Heart left ventricle (tissue), 13 donors: ENCODE results near the gene ADAM29.

Experiments used
- CTCF ChIP-seq, 12 donors: fragments of 200-600 bp; sonication (generic) in 4 of 12; IDR thresholded peaks; one replicate each; pipeline versions ENCODE4 v1.5.0 to v1.8.0; 2018 to 2022; ENCODE audit warnings: antibody characterized with exemption in 12 of 12, mild to moderate bottlenecking in 5 of 12
- POLR2A ChIP-seq, 2 donors: fragments of 450-650 bp; IDR thresholded peaks; one replicate each; pipeline ENCODE4 v1.6.1; 2017; ENCODE audit warnings: antibody characterized with exemption in 2 of 2, mild to moderate bottlenecking in 2 of 2, moderate library complexity in 2 of 2
- donor health status: ischemic (EF 13 %, LVEDD 7.1; RV severe dilation, severe dysfunction).
- donor health status: DM: no; HTN: yes; CAD: no.
- donor health status: DM: no; HTN: no; CAD: no.
- donor health status: ischemic (EF 25% LVEDD 6.9; RV normal size, moderate dysfunction).
- donor health status: ischemic (EF 25% LVEDD 5.7; RV mildly dilated, moderate dysfunction).
- donor health status: ischemic (EF 35%, LVEDD 5.7; RV mildly dilated, moderate dysfunction).
- donor health status: nonischemic (EF 11% LVEDD 7.7; RV severe dilation, severe dysfunction).
- donor health status: DM: yes; HTN: yes; CAD: no.
- donor health status: PGD.
- donor health status: ischemic (EF 29% LVEDD 5.4; RV normal size, mild dysfunction).
- donor health status: nonischemic (EF 23%, LVEDD 6.1; RV moderate dilation, normal function).

- TF ChIP-seq CTCF (IDR thresholded peaks at IDR 0.05), result no peak
- TF ChIP-seq POLR2A (IDR thresholded peaks at IDR 0.05), result no peak
Measured at GRCh38 chr4:174869339-174869738, 48.8 kb upstream of the ADAM29 start.
